ENCODE data around the gene SDC4.
"Not testable (repeated sequence)": the region's sequence is repeated elsewhere in the genome, so short reads cannot be mapped to it uniquely, and the experiment has no call there.

SDC4 gene

DNA sequence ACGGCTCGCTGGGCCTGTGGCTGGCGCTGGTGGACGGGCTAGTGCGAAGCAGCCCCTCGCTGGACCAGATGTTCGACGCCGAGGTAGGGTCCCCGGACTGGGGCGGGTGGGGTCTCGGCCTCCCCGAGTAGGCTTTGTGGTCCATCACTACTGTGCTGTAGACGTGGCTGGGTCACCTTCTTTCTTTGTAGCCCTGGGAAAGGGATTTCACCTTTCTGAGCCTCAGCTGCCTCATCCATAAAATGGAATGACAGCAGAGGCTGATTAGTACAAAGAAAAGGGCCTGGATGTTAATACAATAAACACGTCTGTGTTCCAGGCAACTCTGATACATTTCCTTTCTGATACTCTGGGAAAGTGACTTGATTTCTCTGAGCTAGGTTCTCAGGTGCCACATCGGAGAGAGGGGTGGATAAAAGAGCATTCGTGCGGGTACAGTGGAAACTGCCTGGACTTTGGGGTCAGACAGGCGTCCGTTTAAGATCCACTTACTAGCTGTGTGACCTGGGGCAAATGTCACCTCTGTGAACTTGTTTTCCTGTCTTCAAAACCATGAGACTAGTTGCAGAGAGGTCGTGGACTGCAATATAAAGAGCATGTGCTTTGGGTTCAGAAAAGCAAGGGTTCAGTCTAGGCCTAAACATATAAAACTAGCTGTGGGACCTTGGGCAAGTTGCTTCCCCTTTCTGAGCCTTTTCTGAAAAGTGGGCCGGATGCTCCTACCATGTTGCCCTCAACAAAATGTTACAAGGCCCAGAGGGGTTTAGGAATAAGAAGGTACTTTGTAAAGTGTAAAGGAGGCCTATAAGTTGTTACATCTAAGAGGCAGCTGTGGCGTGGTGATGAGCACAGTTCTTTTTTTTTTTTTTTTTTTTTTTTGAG, 15.6 kb upstream of the SDC4 start:
- no peak for FAIRE-seq

DNA sequence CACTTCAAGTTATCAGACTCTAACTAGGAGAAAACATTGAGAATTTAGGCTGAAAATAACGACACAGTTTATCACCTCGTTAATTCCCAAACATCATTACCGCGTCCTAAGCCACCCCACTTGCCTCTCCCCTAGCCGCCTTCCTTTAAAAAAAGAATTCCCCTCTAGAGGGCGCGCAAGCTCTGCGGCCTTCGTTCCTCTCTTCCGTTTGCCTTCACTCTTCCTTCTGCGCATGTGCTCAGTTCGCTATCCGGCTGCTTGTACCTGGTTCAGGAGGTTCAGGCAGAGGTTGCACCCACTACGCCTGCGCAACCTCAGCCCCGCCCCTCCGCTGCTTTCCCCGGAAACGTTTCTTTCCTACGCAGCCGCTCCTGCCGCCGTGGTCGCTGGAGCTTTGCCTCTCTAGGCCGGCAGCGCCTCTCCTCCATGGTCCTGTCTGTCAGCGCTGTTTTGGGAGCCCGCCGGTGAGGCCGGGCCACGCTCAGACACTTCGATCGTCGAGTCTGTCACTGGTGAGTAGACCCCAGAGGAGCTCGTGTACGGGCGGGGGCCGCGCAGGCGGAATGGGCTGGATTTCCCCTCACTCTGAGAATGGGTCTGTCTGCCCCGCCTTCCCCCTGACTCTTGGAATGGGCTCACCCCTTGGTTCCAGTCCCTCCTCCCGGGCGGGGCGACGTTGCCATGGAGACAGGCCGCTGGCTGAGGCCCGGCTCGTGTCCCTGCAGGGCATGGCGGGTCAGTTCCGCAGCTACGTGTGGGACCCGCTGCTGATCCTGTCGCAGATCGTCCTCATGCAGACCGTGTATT, 14.8 kb upstream of the SDC4 start, which contains the start of gene SYS1:
Gene SYS1 (plus strand): TSS at position 353 of the 807 bp plus-strand sequence. CDS start 376 bp downstream, at position 729.
- no peak for FAIRE-seq

DNA sequence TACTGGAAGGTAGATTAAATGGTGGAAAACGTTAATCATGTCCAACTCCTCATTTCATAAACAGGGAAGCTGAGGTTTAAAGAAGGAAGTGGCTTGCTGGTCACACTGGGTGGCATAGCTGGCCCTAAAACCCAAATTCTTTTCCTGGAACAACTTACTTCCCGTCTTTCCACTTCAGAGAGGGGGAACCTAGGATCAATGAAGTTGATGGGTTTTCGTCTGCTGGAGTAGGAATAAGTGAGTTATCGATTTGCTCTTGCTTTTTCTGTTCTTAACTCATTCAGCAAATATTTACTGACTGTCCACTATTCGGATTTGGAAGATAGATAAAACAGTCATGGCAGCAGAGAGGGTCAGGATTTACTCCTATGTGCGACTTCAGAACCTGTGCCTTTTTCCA, 13.6 kb upstream of the SDC4 start:
- FAIRE-seq: no peak

DNA sequence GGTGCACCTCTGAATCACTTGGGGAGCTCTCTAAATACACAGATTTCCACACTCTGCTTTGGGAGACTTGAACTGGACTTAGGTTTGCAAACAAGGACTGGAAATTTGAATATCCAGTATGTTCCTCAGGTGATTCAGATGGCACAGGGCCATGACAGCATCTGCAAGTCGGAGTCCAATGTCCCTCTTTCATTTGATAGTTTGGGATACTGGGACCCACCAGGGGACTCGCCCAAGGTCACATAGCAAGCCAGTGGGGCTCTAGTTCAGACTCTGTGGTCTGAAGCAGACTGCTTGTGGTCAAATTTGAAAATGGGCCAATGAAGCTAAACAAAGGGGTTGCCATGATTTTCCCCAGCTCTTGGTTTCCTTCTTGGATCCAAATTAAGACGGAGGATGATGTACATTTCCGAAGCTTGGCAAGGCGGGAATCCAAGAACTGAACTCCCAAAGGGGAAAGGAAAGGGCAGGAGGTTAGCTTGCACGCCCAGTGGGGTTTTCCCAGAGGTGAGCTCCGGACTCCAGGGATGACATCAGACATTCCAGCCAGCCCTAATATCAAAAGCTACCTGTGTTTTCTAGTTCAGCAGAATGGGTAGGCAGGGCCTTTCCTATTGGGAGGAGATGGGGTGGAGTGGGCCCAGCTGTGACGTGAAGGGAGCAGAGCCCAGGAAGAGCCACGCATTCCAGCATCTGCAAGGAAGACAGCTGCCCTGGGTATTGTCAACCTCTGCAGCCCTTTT, 11.4 kb upstream of the SDC4 start:
- no peak for FAIRE-seq

DNA sequence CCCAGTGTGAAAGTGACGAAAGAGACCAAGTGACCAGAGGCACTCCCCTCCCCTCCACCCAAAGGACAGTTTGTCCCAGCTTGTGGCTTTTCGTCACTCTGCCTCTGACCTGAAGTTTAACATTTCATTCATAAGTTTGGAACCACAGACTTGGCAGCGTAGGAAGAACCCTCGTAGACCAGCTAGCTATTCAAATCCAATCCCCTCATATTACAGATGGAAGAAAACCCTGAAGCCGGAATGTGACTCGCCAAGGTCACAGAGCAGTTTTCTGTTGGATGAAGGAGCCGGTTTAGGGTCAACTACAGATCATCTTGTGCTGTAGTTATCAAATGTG, 10.8 kb upstream of the SDC4 start:
- FAIRE-seq: no peak

DNA sequence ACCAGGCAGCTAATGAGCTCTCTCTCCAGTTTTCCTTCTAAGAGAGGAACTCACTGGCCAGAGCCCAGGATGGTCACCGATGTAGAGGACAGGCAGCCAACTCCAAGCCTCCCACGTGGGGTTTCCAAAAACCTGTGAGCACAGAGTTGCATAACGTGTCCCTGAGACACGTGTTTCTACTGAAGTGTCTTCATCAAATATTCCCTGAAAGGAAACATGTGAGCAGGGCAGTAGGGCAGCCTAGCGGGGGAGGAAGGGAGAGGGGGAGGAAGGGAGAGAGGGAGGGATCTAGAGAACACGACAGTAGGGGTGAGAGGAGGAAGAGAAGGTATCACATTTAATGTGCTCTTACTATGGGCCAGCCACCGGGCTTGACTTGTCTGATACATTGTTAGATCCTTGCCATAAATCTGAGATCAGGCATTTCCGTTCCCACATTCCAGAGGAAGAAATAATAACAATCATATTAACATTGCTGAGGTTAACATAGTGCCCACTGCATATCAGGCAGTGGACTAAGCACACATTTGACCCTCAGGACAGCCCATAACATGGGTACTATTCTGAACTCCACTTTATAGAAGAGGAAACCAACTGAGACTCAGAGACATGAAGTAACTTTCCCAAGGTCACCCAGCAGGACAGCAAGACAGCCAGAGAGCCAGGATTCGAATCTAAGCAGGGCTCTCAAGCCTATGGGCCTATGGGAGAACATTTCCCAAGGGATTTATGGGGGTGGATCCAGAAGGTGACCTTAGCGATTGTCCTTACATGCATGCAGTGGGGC, 10.3 kb upstream of the SDC4 start:
- FAIRE-seq: no peak

DNA sequence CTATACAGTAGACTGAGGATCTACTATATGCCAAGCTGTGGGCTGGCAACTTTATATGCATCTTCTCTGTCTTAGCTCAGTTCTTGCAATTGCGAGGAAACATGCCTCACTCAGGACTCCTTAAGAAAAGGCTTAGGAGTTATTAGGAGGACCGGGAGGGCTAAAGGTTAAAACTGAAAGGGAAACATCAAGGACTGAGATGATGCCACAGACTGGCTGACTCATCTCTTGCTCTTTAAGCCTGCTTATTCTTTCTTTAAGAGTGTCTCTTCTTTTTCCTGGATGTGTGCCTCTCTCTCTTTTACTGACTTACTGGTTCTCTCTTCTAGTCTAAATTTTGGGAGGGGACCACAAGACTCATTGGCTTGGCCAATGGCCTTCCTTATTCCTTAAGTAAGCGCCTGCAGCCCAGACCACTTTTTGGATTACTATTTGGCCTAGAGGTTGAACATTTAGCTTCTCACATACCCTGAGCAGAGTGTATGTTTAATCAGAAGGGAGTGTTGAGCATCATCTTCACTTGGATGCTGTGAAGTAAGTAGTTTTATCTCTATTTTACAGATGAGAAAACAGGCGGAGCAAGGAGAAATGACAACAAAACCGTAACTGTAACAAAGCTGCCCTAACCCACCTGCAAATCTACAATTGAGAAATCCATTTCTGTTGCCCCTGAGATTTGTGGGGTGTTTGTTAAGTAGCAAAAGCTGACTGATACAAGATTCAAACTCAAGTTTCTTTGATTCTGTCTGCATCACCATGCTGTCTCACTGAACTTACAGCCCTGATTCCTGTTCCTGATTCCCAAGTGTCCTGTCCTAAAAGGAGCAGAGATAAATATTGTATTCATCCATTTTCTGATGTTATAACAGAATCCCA, 7.2 kb upstream of the SDC4 start:
- FAIRE-seq: no peak

DNA sequence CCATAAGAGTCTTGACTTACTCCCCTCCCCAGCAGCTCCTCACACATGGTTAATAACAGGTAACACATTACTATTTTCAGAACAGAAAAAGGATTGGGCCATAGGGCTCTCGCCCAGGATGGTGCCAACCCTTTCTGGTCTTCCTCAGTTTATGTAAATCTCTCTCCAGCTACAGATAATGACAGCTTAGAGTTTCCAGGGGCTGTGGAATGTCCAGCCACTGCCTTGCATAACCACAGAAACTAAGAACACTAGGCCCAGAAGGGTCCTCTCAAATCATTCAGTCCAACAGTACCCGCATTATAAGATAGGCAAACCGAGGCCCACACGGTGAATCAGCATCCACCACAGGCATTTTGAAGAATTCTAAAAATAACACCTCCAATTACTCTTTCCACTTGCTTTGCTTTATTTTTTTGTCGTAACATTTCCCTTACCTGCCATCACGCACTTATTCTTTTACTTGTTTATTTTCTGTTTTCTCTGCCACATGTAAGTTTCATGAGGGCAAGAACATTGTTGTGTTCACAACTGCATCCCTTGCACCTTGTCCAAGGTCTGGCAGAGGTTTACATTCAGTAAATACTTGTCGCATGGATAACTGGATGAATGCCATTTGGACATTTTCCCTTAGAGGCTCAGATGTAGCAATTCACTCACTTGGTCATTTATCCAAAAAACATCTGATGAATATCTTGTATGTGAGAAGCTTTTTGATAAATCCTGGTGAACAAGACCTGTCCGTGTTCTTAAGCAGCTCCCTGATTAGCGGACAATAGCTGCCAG, 6.4 kb upstream of the SDC4 start:
- no peak for FAIRE-seq

DNA sequence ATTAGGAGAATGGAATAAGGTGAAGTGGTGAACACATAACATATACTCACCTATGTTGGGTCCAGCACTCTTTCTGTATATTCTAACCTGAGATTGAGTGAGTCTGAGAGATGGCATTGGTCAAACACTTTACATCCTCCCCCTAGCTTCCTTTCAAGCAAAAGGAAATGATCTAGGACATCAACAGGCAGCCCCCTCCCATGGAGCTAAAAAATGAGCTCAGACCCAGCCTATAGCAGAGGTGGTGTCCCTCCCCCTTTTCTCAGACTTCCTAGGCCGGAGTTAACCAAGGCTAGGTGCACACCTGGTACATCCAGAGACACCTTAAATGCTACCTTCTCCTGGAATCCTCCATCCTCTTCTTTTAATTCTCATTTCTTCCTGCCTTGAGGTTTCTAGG, 5.5 kb upstream of the SDC4 start:
- FAIRE-seq: no peak

DNA sequence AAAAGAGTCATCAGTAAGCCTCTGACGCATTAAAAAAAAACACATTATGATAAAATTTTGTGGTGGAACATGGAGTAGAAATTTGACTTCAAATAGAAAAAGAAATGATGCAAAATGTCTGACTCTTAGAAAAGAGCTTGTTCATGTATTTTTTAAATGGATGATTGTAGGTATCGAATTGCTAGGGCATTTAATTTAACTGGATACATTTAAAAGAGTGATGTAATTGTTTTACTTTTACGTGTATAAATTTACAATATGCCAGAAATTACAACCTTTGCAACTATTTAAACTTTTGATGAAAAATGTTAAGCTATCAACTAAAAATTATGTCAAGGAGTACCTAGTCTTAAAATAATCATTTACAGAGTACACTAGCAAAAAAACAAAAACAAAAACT, 4.5 kb upstream of the SDC4 start:
- FAIRE-seq: no peak

DNA sequence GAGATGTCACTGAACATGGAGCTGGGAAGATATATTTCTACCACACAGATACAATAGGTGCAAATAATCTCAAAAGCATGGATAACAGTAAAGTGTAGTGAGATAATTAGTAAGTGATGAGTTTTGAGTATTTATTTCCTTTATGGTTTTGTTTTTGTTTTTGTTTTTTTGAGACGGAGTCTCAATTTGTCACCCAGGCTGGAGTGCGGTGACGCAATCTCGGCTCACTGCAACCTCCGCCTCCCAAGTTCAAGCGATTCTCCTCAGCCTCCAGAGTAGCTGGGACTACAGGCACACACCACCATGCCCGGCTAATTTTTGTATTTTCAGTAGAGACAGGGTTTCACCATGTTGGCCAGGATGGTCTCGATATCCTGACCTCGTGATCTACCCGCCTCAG, 2.6 kb upstream of the SDC4 start:
- not testable (repeated sequence) for FAIRE-seq

DNA sequence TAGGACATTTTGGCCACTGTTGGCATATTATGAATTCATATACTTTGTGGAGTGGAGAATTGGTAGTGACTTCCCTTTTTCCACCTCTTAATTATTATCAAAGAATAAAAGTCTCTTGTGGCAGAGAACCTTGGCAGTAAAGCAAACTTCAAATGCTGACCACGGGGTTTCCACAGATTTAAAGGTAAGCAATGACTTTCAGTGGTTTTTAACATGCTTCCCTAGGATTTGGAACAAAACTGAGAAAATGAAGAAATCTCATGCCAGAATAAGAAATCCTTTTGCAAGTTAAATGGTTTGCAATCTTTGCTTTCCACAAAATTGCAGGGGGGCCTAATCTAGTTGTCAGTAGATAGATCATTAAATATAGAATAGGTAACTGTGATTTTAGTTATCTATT, 2.0 kb upstream of the SDC4 start:
- FAIRE-seq: no peak

DNA sequence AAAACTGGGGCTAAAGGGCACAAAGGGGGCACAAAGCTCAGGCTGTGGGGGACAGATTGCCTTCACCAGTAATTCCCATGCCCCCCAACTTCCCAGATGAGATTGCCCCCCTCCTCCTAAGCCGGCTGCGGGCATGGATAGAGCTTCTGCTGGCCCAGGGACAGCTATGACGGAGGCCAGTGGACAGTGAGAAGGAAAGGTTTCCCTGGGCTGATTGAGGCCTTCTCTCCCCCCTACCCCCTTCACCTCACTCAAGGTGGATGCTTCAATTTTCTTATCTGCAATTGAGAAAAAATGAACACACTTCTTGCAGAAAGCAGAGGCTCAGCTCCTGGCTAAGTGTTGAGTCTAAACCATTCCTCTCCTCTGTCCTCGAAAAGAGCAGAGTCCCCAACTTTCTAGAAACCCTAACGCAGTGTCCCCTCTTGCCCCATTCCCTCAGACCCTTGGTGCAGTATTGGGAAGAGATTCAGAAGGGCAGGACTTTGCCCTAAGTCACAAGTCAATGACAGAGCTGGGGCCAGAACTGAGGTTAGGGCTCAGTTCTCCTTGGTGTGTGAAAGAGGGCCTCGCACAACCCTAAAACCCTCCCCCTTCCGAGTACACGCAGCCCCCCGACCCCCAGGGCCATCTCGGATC, 808 bp downstream of the SDC4 start:
- FAIRE-seq: no peak

DNA sequence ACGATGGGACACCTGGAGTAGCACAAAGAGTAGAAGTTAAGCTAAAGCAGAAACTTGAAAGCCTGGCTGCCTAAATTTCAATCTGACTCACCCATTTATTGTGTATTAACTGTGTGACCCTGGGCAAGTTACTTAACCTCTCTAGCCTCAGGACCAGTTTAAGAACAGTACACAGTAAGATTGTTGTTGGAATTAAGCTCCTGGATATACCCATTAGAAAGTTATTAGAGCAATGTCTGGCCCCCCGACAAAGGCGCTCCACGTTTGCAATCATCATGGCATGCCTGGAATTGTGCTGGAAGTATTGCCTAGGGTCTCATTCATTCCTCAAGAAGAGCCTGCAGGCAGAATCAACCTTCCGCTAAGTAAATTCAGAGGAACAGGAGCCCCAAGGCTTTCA, 1.4 kb downstream of the SDC4 start:
- no peak for FAIRE-seq

DNA sequence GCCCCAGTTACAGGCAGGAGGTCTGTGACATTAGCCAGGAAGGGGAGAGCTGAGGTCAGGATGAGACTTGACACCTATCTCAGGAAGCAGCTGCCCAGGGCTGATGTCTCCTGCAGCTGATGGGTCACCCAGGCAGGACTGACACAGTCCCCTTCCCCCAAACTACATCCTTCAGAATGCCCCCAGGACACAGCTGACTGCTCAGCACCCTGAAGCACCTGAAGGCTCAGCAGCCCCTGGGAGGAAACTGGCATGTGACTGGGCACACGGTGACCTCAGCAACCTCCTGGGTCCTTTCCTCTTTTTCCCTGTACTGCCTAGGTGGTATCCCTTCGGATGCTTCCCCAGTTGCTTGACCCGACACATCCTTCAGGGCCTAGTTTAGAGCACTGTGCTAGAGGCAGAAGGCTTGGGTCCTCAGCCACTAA, 1.9 kb downstream of the SDC4 start:
- FAIRE-seq: no peak

DNA sequence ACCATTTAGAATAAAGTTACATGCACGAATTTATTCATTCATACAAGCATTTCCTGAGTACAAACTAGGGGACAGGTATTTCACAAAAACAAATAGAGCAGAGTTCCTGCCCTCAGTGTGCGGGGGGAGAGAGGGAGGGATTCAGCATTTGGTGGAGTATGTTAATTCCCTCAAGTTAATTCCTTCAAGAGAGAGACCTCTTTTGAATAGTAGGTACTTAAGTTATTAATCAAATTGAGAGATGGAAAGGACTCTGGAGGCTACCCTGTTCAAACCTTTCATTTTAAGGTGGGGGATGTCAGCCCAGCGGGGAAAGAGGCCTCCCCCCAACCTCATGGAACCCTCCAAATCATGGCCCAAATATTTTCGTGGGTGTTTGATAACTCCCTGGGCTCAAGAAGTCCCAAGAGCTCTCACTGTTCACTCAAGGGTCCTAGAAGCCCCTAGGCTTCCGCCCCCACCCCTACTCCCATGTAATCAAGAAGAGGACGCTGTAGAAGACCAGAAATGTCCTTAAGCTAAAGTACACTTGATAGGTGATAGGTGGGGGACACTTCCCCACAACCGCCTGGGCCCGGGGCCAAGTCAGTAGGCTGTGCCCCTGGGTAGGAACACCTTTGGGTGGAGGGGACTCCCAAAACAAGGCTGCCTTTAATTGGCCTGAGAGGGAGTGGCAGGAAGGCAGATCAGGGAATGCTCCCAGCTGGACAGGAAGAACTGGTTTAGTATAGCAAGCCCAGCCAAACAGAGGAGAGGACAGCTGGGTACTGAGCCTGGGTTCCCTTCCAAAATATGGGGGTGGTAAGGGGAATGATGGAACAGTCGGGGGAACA, 2.9 kb downstream of the SDC4 start:
- no peak for FAIRE-seq

DNA sequence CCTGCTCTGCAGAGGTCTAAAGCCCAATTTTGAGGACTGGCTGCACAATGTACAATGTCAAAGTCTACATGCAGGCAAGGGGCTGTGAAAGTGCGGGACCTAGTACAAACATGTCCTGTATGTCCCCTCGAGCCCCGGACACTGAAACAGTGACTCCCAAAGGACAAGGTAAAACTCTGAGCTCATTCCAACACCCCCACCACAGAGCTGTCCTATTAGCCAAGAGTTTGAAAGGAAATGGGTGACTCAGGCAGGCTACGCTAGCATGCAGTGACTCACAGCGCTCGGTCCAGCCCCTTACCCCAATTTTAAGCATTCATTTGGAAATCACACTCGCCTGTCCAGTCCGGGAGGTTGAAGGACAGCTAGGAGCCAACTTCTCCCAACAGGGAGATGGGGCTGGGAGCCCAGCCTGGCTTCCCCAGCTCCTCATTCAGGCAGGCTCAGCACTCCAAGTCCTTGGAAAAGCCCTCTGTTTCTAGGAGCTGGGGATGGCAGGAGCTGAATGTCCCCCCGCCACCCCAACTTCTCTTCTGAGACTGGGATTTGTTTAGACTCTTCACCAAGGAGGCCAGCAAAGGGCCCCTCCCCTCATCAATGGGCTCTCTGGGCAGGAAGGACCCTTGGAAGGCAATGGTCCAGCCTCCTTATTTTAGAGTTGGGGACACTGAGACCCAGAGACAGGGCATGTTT, 3.9 kb downstream of the SDC4 start:
- no peak for FAIRE-seq

DNA sequence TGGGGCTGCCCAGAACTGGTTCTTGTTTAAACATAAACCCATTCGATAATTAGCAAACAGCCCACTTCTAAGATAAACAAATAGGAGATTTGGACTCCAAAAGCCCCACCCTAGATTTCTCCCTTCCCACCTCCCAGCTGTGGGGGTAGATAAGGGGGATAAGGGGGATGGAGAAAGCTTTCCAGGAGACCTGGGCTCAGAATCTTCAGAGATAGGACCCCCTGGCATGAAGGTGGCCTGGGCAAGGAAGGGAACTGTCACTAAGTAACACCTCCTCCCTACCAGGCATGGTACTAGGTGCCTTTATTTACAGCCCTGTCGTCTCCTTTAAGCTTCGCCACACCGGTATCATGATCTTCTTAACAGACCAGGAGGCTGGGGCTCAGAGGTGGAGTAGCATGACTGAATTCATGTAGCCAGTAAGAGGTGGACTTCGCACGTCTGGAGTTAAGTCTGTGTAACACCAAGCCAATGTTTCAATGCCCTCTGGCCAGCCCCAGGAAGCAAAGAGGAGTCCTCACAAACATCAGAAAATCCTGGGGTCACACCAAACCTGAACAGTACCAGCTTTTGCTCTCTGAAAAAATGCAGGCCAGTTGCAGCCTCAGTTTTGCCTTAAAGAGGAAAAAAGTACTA, 4.6 kb downstream of the SDC4 start:
- no peak for FAIRE-seq
